GM19099 (cell line): ENCODE measurements around the gene TC2N.

Source experiments
- POLR2A ChIP-seq: IDR thresholded peaks from 3 replicates; pipeline ENCODE4 v1.6.1; 2011; ENCODE audit warnings: low read depth; ENCODE audit not compliant: insufficient read length; ENCODE audit errors: extremely low read depth

Gene TC2N

DNA sequence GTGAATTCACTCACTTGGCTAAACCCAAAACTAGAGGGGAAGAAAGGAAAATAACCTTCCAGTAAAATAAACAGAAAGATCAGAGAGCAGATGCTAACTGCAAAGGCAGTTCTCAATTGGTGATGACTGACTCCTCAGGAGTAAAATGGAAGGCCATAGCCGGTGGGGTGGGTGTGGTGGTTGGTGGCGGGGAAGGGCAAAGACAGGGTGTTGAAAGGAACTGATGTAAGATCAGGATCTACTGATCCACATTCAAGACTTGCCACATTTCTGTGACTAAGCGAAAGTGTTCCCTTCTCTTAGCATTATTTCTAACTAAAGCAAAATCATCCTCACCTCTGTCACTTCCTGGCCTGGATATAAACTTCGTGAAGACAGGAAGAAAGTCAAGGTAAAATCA lies 26.3 kb upstream of the TC2N start:
- no peak for TF ChIP-seq POLR2A

GRCh38 chr14:91893007-91893406 lies 25.7 kb upstream of the TC2N start:
- no peak for TF ChIP-seq POLR2A

DNA sequence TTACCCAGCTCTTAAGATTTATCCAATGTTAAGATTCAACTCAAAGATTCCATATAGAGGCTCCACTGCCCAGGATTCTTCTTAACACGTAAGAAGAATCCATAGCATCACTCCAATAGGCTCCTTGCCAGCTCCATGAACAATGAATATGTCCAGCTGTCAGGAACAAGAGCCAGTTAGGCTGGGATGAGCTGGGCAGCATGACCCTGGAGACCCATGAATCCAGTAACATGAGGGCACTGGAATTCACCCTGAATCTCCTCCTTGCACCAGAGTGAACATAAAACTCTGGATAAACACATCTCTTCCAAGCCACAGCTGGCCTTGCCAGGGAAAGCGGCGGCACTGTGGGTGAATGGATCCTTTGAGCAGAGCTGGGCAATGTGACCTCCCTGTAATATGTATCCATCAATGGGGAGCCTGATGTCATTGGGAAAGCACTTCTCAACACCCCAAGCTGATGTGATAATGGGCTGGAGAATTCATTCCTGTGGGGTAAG lies 24.4 kb upstream of the TC2N start:
- no peak for TF ChIP-seq POLR2A

GRCh38 chr14:91891101-91891500 lies 23.8 kb upstream of the TC2N start:
- no peak for TF ChIP-seq POLR2A

- TF ChIP-seq POLR2A, result no peak
These were observed 23.0 kb upstream of the TC2N start for GRCh38 chr14:91890291-91890749.

GRCh38 chr14:91889477-91890211 lies 22.3 kb upstream of the TC2N start:
- no peak for TF ChIP-seq POLR2A

GRCh38 chr14:91888641-91889476 lies 21.5 kb upstream of the TC2N start:
- TF ChIP-seq POLR2A, result no peak

DNA sequence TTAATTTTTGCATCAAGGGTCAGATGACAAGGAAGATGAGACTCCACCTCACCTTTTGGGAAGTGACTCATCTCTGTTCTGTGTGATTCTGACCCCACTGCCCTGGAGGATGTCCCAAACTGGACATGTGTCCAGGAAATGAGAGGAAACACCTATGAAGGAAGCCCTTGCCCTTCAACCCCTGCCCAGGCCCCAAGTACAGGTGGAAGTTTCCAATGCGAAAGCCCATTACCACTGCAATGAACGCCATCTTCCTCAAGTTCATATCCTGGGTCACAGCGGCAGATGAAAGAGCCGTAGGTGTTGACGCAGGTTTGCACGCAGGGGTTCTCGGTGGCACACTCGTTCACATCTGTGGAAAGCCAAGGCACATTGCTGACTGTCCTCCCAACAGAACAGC lies 19.6 kb upstream of the TC2N start:
- TF ChIP-seq POLR2A, result no peak

- no peak for TF ChIP-seq POLR2A
These were observed 18.5 kb upstream of the TC2N start for GRCh38 chr14:91885839-91886238.

DNA sequence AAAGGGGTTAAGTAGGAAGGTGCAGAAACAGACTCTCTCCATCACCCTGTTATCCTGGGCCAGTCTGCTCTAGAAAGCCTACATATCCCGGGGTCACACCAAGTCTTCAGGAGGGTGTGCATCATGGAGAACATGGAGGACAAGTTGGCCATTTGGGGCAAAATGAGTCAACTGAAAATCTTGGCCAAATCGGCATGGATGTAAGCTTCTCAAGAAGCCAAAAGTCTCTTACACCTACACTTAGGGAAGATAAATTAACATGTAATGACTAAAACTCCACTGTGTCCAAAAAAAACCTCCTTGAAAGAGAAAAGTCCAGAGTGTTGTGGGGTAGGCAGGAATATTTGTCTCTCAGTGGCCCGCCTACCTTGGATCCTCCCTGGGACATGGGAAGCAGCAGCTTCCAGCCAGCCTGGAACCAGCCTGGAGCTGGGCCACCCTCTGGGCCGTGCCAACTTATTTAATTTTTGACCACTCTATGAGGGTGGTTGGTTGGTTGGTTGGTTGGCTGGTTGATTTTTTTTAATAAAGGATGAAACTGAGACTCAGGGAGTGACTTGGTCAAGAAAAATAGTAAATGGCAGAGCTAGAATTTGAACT lies 17.9 kb upstream of the TC2N start:
- no peak for TF ChIP-seq POLR2A

DNA sequence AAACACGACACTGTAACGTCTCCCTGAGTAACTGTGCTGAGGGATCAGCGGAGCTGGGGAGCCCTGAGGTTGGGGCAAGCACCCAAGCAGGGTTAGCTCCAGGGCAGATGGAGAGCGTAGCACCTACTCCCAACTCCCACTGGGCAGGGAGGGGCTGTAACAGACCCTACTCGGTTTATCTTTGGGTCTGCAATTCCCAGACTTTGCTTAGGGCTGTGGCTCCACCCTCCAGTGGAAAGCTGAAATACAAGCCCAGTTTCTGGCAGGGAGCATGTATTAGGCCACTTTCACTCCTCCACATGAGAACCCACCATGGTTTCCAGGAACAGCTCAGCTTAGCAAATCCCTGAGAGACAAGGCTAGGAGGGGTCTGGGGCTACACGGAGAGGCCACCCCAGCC lies 17.3 kb upstream of the TC2N start:
- no peak for TF ChIP-seq POLR2A

GRCh38 chr14:91883753-91884152 lies 16.4 kb upstream of the TC2N start:
- no peak for TF ChIP-seq POLR2A

GRCh38 chr14:91882776-91883175 lies 15.4 kb upstream of the TC2N start:
- TF ChIP-seq POLR2A, result no peak

DNA sequence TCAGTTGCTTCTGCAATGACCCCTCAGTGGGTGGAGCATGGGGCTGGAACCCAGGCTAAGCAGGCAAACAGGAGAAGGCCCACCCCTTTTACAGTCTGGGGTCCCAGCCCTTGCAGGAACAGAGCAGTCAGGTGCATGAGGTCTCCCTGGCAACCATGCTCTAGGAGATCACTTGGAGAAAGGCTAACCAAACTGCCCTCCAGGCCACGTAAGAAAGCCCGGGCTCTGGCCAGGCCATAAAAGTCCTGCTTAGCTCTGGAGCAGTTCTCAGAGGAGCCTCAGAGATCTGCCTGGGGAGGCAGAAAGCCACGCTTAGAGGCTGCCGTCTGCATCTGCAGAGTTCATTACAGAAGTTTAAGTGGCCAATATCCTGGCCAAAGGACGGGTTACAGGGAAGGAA lies 15.0 kb upstream of the TC2N start:
- TF ChIP-seq POLR2A, result no peak

DNA sequence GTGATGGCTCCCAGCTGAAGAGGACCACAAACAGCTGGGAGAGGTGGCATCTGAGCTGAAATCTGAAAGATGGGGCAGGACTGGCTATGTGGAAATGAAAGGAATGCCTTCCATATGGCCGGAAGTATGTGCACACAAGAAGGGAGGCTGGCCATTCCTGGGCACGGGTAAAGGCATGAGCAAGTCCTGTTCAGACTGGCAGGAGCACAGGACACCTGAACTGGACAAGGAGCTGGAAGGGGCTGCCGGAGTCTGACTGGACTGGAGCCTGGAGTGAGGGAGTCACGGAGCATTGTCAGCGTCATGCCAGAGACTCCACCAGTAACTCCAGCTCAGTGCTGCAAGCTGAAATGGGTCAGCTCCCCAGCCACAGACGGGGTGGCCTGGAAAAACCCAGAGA lies 11.9 kb upstream of the TC2N start:
- no peak for TF ChIP-seq POLR2A
